Stimulated activated CD8-positive, alpha-beta memory T cell treated with anti-CD3 and anti-CD28 coated beads, Interleukin-15, amount 100 ng/mL, for 48 hours (primary cell): ENCODE measurements around the gene ZNF408.
"Not testable (repeated sequence)": the region's sequence is repeated elsewhere in the genome, so short reads cannot be mapped to it uniquely, and the experiment has no call there.

Source experiments
- DNase-seq, 2 donors: peaks; one replicate each; pipeline ENCODE4 v3.0.0-alpha.2; 2020; ENCODE audit warnings: low read depth in 2 of 2

Gene ZNF408

DNA sequence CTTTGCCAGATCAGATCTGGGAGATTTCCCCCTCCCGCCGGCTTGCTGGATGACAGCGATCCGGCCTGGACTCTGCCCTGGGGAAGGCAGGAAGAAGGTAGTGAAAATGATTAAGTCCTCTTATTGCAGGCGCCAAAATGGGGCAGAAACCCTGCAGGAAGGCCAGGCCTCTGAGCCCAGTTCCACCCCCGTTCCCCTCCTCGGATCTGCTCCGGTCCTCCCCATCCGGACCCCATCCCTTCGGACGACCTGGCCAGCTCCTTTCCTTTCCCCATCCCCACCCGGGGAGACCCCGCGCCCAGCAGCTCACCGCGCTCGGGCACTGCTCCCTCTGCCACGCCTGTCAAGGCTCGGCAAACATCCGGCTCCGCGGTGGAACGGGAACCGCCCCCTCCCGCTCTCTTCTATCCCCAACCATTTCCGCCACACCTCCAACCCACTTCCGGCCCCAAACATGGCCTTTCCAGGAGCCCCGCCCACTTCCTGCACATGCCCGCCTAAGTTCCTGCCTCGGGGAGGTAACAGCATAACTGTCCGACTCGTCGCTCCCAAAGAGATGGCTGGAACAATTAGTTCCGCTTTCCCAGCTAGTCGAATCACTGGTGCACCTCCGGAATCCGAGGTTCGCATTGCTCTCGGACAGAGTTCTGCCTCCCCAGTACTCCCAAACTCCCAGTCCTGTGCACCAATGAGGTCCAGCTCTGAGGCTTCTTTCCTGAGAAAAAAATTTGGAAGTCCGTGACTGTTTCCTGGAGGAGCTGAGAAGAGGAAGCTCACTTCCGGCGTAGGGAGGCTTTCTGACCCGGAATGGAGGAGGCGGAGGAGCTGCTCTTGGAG lies at the start of gene ZNF408, which contains the start of gene ARHGAP1:
Gene ZNF408, plus strand, starts transcription at position 791 of the 837 bp plus-strand sequence. Its CDS starts 17 bp downstream, at position 808.
Gene ARHGAP1, minus strand, starts transcription at position 379 of the 837 bp plus-strand sequence. CDS start 4,512 bp downstream, outside the sequence.
- DNase-seq: peak; percentile 98

DNA sequence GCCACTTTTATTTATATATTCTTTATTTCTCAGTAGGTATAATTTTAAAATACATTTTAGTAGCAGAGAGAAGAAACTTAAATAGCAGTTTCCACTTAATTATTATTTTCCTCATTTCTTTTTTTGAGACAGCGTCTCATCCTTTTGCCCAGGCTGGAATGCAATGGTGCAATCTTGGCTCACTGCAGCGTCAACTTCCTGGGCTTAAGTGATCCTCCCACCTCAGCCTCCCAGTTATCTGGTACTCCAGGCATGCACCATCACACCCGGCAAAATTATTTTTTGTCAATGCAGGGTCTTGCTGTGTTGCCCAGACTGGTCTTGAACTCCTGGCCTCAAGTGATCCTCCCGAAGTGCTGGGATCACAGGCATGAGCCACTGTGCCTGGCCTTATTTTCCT lies 45.2 kb upstream of the ZNF408 start:
- DNase-seq: no peak

DNA sequence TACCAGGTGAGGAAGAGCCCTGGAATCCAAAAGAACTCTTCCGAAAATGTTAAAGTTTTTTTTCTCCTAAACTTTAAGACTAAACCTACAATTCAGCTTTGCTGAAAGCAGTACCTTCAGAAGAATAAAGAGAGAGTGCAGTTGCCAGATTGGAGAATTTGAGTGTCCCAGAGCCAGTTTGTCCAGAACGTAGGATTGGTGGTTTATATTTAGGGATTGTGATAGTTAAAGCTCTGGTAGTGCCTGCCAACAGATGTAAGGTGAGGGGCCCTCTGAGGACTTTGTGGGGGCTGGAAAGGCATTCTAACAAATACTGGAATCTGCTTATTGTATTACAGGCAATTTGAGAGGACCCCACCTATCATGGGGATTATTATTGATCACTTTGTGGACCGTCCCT lies 43.6 kb upstream of the ZNF408 start:
- DNase-seq: no peak

DNA sequence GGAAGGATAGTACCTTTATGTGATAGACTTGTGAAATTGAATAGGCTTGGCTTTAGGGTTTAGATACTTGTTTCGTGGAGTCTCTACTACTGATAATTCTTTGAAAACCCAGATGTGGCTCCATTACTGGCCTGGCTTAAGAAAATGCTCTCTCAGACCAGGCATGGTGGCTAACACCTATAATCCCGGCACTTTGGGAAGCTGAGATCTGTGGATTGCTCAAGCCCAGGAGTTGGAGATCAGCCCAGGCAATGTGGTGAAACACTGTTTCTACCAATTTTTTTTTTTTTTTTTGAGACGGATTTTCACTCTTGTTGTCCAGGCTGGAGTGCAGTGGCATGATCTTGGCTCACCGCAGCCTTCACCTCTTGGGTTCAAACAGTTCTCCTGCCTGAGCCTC lies 42.6 kb upstream of the ZNF408 start:
- DNase-seq: no peak

DNA sequence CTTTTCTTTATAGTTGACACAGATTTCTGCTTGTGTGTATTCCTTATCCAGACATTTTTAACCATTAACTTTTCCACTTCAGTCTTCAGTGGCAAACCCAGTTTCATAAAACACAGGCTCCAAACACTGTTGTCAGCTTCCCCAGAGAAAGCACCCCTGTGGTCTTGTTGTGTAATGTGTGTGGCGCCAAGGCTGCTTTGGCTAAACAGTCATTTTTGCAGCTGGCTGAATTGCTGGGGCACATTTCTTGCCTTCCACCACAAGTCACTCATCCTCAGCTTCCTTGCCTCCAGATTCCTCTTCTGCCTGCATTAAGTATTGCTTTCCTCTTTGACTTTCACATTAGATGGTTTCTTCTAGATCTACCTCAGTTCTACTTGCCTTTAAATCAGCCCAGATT lies 40.9 kb upstream of the ZNF408 start:
- DNase-seq: no peak

DNA sequence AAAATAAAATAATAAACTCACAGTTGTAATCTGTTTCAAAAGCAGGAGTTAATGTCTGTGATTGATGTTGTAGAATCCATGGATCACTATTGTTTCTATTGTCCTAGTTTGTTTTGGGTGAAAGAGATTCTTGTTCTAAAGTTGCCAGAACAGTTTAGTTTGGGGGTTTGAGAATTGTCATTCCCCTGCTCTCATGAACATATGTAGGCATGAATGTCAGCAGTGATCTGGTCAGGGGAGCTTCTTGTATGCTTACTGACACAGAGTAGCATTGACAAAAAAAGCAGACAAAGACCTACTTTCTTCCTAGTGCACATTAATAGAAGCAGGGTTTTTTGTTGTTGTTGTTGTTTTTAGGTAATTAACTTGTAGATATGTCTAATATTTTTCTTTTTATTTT lies 39.0 kb upstream of the ZNF408 start:
- no peak for DNase-seq

DNA sequence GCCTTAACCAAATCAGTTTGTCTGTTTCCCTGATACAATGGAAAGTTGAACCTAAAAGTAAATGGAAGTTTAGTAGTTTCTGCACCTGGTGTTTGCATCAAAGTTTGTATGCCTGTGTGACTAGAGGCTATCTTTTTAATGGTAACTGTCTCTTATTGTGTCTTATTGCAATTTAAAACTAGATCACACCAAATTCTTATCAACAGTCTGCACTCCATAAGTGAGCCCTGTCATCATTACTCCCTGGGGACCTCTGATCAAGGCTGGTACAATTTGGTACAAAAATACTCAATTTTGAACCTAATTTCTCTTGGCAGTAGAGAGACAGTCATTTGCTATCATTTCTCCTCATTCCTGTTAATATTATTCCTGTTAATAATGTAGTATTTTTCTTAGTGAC lies 38.5 kb upstream of the ZNF408 start:
- no peak for DNase-seq

DNA sequence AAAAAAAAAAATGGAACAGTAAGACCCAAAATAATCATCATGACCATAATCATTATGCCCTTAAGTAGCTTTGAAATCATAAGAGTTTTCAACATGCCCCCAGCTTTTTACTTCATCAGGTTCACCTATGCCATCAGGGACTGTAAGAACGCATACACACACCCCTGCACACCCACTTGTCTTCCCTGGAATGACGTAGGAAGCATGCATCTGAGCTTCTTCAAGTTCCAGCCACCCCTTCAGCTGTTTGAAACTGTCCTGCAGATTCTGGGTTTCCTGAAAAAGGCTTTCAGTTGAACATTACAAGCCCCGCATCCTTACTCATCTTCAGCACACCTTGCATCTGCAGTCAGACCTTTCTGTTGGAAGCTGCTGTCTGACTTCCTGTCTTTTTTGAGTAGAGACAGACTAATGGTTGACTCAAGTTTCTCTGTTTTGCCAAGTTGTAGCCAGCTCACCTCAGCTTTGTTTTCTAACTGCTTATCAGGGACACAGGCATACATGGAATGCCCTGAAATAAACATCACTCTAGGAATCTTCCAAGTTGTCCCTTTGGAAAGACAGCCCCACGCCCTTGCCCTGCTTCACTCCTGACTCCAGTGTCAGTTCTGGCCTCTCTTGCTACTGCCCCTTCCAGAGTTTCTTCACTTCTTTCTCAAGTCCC lies 37.4 kb upstream of the ZNF408 start:
- DNase-seq: no peak

DNA sequence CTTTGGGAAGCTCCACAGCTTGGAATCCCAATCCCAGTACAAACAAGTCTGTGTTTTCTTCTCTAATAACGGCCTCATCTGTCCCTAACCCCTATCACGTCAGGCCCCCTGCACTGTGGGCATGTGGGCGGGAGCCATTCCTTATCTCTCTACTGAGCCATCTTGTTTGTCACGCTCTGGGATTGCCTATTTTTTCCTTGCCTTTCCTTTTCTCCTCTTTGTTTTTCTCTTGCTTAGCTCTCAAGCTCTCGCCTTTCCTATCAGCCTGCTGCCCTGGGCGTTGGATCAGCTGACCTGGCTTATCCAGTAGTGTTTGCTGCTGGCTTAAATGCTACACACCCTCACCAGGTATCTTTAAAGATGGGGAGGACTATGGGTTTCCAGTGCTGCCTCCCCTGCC lies 36.2 kb upstream of the ZNF408 start:
- DNase-seq: no peak

DNA sequence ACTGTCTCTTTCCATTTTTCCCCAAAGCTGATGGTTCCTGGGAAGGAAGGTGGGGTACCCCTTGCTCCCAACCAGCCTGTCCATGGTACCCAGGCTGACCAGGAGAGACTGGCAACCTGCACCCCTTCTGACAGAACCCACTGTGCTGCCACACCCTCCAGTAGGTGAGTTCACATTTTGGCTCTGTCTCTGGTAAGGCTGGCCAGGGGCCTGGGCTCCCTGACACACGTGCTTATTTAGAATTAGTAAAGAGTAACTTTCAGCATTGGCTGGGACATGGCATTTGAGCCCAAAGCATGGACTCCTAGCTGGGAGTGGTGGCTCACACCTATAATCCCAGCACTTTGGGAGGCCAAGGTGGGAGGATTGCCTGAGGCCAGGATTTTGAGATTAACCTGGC lies 35.5 kb upstream of the ZNF408 start:
- DNase-seq: no peak

DNA sequence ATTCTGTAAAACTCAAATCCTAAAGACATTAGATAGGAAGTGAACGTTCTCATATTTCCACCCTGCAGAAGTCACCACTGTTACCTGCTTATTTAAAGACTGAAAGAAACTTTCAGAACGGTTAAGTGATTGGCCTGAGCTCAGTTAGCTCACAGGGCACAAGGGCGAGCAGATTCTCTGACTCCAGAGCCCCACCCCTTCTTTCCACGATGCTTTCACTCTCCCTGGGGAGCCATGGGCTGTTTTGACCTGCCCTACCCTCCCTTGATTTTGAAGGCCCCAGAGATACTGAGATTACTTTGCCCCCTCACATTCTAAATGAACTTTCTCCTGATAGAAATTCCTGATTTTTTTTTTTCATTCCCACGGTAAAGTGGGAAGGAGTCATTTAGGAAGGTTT lies 34.3 kb upstream of the ZNF408 start:
- no peak for DNase-seq

DNA sequence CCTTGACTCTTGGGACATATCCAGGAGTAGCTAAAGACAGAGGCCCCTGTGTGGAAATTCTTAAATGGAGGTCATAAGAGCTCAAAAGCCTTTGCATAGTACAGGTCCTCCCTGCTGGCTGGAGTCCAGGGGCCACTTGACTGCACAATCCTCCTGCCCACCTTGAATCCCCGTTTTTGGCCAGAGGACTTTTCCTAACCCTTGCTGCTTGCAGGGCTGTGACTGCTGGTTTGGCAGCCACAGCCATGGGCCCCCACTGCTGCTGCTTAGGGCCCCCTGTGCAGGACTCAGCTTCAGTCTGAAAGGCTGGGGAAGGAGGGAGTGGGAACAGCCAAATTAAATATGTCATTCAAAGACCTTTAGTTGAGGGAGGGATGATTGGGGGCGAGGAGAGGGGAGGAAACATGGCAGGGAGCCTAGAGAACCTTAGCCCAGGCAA lies 33.8 kb upstream of the ZNF408 start:
- DNase-seq: no peak

DNA sequence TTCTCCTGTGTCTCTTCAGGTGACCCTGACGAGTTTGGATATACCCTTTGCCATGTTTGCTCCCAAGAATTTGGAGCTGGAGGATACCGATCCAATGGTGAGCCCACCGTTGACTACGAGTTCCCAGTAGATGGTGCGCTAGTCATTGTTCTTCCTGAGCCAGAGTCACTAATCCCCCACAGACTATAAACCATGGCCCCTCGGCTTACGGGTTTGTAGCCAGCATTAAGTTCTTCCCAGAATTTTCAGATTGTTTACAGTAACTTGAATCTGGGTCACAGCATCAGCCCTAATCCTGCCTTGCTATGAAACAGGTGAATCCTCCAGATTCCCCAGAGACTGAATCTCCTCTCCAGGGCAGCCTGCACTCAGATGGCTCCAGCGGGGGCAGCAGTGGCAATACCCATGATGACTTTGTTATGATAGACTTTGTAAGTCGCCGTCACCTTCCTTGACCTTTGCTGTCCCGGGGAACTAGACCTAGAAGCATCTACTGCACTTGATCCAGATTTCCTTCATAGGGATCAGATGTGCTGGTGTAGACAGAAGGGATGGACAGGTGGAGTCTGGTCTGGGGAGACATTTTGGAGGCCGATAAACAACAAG lies 32.2 kb upstream of the ZNF408 start:
- DNase-seq: no peak

DNA sequence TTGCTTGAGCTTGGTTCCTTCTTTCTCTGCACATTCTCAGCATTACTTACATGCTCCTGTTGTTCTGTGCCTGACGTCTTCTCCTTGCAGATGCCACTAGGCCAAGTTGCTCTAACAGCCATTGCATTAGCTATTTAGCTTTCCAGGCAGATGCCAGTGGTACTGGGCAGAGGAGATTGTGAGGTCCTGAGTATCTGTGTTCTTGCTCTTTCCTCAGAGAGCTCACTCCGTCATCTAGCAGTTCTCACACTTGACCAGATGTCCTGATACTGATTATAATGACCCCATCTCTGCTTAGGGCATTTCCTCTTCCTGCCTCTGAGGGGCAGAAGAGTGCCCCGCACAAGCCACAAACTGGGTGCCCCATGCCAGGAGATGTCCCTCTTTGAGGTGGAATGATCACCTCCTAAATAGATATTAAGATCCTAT lies 31.1 kb upstream of the ZNF408 start:
- no peak for DNase-seq

DNA sequence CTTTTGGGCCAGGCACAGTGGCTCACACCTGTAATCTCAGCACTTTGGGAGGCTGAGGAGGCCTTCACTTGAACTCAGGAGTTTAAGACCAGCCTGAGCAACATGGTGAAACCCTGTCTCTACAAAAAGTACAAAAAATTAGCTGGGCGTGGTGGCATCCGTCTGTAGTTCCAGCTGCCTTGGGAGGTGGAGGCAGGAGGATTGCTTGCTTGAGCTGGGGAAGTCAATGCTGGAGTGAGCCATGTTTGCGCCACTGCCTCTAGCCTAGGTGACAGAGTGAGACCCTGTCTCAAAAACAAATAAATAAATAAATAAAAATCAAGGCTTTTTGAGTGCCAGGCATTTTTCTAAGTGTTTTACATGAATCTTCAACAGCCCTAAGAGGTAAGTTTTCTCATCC lies 30.3 kb upstream of the ZNF408 start:
- not testable (repeated sequence) for DNase-seq

DNA sequence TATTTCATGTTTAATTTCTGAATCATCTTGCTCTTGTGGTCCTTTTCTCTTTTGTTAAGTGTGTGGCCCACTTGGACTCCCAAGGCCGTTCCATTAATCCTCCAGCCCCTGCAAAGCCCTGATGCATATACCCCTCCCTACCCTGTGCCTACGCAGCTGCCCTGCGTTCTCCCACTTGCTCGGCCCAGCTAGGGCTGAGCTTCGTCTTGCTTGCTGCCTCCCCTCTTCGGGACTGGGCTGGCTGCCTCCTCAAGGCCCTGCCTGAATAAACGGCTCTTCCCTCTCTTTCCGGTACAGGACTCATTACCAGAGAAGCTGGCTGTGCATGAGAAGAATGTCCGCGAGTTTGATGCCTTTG lies 28.9 kb upstream of the ZNF408 start:
- no peak for DNase-seq

DNA sequence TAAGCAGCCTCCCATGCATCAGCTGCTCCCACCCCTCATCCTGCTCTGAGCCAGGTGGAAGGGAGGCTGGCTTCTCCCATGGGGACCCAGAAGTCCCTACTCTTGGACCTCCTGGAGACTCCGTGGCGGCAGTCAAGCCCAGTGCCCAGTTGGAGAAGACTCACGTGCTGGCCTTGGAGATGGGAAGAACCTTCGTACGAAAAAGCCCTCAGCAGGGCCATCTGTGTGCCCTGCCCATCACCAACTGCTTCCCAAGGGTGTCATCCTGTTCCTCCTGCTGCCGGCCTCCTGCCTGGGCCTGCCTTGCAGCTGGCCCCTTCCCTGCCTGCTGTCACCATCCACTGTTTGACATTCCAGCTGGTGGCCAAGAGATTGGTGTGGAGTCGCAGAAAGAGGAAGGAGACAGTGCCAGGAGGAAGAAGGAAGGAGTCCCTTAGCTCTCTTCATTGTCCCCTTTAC lies 28.4 kb upstream of the ZNF408 start:
- DNase-seq: no peak

DNA sequence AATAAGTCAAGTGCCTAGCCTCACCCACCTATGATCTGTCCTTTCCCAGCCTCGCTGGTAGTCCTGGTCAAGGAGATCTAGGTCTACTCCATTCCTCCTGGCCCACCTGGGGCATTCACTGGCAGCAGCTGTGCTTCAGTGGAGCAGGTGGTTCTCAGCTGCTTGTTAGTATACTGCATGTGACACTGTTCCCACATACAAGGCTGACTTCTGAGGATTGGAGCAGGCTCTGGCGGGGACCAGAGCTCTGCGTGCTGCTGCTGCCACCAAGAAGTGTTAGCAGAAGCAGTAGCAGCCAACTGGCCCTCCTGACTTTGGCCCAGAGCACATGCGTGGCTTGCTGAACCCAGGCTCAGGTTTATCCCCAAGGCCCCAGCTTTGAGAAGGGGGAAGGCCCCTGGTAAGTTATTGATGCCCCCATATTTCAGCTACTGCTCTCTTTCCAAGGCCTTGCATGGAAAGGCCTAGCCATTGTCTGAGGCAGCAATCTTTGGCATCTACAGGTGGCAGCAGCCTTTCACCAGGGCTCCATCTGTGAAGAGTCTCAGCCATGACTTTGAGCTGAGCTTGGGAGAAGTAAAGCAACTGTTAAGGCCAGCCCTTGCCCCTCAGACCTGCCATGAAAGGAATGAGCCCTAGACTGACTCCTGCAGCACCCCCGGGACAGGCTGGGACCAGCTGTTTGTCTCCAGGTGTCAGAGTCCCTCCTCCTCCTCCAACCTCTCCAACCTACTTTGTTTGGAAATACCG lies 26.9 kb upstream of the ZNF408 start:
- no peak for DNase-seq

DNA sequence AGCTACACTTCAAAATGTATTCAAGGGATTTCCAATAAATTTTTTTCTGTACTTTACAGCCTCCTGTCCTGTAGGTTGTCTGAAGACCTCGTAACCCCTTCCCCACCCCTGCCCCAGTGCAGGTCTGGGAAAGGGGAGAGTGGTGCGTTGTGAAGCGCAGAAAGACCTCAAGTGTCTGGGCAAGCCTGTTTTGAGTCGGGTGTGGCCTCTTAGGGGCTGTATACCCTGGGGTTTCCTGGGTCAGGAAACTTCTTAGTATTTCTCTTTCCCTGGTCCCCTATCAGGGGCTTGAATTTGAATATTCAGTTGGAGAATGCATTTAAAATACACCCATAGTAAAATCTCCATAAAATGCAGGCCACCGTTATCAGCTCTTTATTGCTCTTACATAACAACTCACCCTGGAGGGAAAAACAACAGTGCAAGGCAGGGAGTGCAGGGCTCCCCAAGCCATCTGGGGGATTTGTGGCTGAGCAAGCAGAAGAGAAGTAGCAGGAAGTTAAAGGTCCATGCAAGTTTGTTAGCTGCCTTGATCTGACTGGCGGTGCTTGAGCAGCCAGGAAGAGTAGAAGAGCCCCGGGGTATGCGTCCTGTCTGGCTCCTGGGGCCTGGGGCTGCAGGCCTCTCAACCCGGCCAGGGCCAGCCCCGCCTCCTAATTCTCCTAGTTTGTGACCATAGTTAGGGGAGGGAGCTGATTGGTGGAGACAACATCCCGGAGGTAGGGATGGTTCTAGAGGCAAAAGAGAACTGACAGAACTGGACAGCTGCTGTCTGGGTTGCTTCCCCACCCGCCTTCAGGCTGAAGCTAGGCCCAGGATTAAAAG lies 26.2 kb upstream of the ZNF408 start:
- no peak for DNase-seq

DNA sequence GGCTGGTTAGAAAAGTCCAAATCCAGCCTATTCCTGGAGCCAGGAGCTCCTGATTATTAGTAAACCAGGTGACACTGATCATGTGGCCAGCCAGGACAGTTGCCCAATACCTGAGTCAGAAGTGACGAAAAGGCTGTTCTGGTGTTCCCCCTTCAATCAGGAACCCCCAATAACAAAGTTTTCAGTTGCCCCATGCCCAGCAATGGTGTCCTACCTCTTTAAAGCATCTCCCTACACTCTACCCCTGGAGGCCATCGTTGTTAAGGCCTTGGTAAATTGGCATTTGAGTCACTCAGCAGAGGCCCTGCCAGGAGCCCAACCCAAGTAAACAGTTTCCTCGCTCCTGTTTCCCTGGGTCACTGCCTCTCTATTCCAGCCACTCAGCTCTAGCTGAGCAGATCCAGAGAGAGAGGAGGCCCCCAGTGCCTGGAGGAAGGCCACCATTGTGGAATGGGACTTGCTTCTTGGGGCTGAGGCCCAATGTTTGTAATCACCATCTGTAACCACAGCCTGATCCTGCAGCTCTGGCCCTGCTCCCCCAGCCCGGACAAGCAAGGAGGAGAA lies 25.5 kb upstream of the ZNF408 start:
- DNase-seq: no peak

DNA sequence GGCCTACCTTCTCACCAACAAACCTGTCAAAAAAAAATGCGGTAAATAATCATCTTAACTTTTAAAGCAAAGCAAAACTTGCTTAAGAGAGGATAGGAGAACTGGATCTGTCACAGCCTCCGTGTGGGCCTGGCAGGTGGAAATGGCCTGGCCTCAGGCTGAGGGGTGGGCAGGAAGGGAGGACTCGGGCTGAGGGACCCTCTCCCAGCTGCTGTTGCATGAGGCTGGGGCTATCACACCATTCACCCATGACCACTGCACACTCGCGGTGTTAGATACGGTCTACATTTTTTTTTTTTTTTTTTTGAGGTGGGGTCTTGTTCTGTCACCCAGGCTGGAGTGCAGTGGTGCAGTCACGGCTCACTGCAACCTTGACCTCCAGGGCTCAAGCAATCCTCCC lies 24.9 kb upstream of the ZNF408 start:
- no peak for DNase-seq
